Neural cell (in vitro differentiated cells): ENCODE results near the gene ARL2BP. TPM values are rescaled to one million over a fixed set of nuclear protein-coding genes. Genes with fewer than 3 reads are reported as not detected.
"Not testable (repeated sequence)": the region's sequence is repeated elsewhere in the genome, so short reads cannot be mapped to it uniquely, and the experiment has no call there.

Experiments used
- H2AFZ ChIP-seq: fragments of 200-600, 300-800 bp; sonication (generic), shearing (Covaris generic); 2 replicates; pipeline ENCODE4 v1.6.0; 2014; ENCODE audit warnings: low read depth, mild to moderate bottlenecking, antibody characterized with exemption, low read length, moderate library complexity
- H3F3A ChIP-seq: fragments of 200-600 bp; shearing (Covaris generic); 2 replicates; pipeline ENCODE4 v1.6.1; 2016; ENCODE audit warnings: mild to moderate bottlenecking, moderate library complexity, mixed read lengths, antibody characterized with exemption, low read length; ENCODE audit not compliant: insufficient read depth, poor library complexity, severe bottlenecking
- H3K27ac ChIP-seq: fragments of 200-600, 300-800 bp; sonication (generic), shearing (Covaris generic); 2 replicates; pipeline ENCODE4 v1.5.1; 2014; ENCODE audit warnings: mild to moderate bottlenecking, low read length, moderate library complexity
- H3K27me3 ChIP-seq: fragments of 300-800, 200-600 bp; sonication (generic), shearing (Covaris generic); 2 replicates; pipeline ENCODE4 v1.6.0; 2014; ENCODE audit warnings: mild to moderate bottlenecking, low read depth, low read length, moderate library complexity; ENCODE audit not compliant: insufficient read depth
- H3K36me3 ChIP-seq: fragments of 300-800, 200-600 bp; sonication (generic), shearing (Covaris generic); 2 replicates; pipeline ENCODE4 v1.5.1; 2014; ENCODE audit warnings: mild to moderate bottlenecking, antibody characterized with exemption, low read length, moderate library complexity; ENCODE audit not compliant: insufficient read depth
- H3K4me2 ChIP-seq: fragments of 300-800, 200-600 bp; sonication (generic), shearing (Covaris generic); 2 replicates; pipeline ENCODE4 v1.6.0; 2014; ENCODE audit warnings: mild to moderate bottlenecking, low read length
- H3K4me3 ChIP-seq: fragments of 300-800, 200-600 bp; sonication (generic), shearing (Covaris generic); 2 replicates; pipeline ENCODE4 v1.5.1; 2014; ENCODE audit warnings: mild to moderate bottlenecking, low read length, moderate library complexity
- H3K79me2 ChIP-seq: fragments of 200-600 bp; shearing (Covaris generic); replicated peaks from 2 replicates; pipeline ENCODE4 v1.6.0; 2014; ENCODE audit warnings: mild to moderate bottlenecking, low read length, moderate library complexity; ENCODE audit not compliant: insufficient read depth
- H3K9ac ChIP-seq: fragments of 300-800, 200-600 bp; sonication (generic), shearing (Covaris generic); 2 replicates; pipeline ENCODE4 v1.6.1; 2016; ENCODE audit warnings: mild to moderate bottlenecking, low read length, mixed read lengths
- H3K9me2 ChIP-seq: fragments of 200-600 bp; shearing (Covaris generic); 2 replicates; pipeline ENCODE4 v1.6.1; 2016; ENCODE audit warnings: mild to moderate bottlenecking, low read length, mixed read lengths; ENCODE audit not compliant: insufficient read depth
- H3K9me3 ChIP-seq: fragments of 200-600, 300-800 bp; sonication (generic), shearing (Covaris generic); 2 replicates; pipeline ENCODE4 v1.6.1; 2016; ENCODE audit warnings: mild to moderate bottlenecking, mixed run types, low read length, moderate library complexity, mixed read lengths
- H4K20me1 ChIP-seq: fragments of 200-600 bp; shearing (Covaris generic); 2 replicates; pipeline ENCODE4 v1.6.1; 2016; ENCODE audit warnings: mild to moderate bottlenecking, mixed run types; ENCODE audit not compliant: insufficient read depth
- EP300 ChIP-seq: fragments of 450-650 bp; conservative IDR thresholded peaks from 2 replicates; pipeline ENCODE4 v1.6.1; 2014; ENCODE audit warnings: antibody characterized with exemption, mild to moderate bottlenecking, moderate library complexity; ENCODE audit not compliant: poor library complexity, severe bottlenecking
- EZH2 ChIP-seq: fragments of 200-600, 300-800 bp; shearing (Covaris generic), sonication (generic); IDR thresholded peaks from 2 replicates; pipeline ENCODE4 v1.6.1; 2014; ENCODE audit warnings: antibody characterized with exemption, low read length, borderline replicate concordance, mild to moderate bottlenecking; ENCODE audit not compliant: insufficient read depth, poor library complexity, severe bottlenecking
- MXI1 ChIP-seq: fragments of 450-650 bp; conservative IDR thresholded peaks from 2 replicates; pipeline ENCODE4 v1.6.1; 2014; ENCODE audit warnings: antibody characterized with exemption, mild to moderate bottlenecking; ENCODE audit not compliant: poor library complexity, severe bottlenecking
- RAD21 ChIP-seq: fragments of 450-650 bp; conservative IDR thresholded peaks from 2 replicates; pipeline ENCODE4 v1.6.1; 2014; ENCODE audit warnings: antibody characterized with exemption, mild to moderate bottlenecking, moderate library complexity
- SMC3 ChIP-seq: fragments of 450-650 bp; conservative IDR thresholded peaks from 2 replicates; pipeline ENCODE4 v1.6.1; 2014; ENCODE audit warnings: antibody characterized with exemption, mild to moderate bottlenecking, moderate library complexity; ENCODE audit not compliant: poor library complexity
- TAF1 ChIP-seq: IDR thresholded peaks from 2 replicates; pipeline ENCODE4 v1.6.1; 2012; ENCODE audit warnings: low read depth
- polyA plus RNA-seq: library from polyadenylated mRNA; depleted of rRNA; stranded (reverse); fragments of >200 nt; gene quantifications from 2 replicates; pipeline ENCODE4 v1.2.3, GENCODE V29; 2014
- TF ChIP-seq, protein P1 (sequence below): fragments of 450-650 bp; IDR thresholded peaks from 2 replicates; pipeline ENCODE4 v1.5.1; 2014; ENCODE audit warnings: antibody characterized with exemption, mild to moderate bottlenecking, moderate library complexity; ENCODE audit not compliant: poor library complexity, severe bottlenecking
- TF ChIP-seq, protein P2 (sequence below): IDR thresholded peaks from 2 replicates; pipeline ENCODE4 v1.6.1; 2012; ENCODE audit warnings: borderline replicate concordance

Gene ARL2BP
- polyA plus RNA-seq, 1 donor from 2014 or later, result 153 TPM

DNA sequence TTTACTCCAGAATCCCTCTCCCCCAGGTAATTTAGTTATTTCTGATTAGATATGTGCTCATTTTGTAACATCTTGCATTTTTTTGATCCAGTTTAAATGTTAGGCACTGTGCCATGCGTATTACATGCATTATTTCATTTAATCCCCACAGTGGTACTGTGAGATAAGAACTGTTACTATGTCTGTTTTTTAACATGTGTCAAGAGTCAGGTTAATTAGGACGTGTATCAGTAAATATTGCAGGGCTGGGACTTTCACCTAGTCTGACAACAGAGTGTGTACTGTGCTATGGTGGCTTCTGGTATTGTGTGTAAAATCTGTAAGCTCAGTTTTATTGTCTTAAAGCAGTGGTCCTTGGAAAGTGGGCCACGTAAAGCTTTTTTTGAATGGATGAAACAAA lies 48.3 kb upstream of the ARL2BP start:
- no peak overlapping the region for H3K4me2 ChIP-seq
- H3K27ac ChIP-seq, result no peak overlapping the region
- H3K36me3 ChIP-seq, result no peaks in the 10 kb centered on the region
- H2AFZ ChIP-seq, result no peak overlapping the region
- no peak overlapping the region for H3K9ac ChIP-seq
- H3K9me3 ChIP-seq, result no peaks in the 10 kb centered on the region
- H3K27me3 ChIP-seq, result no peaks in the 10 kb centered on the region
- no peaks in the 10 kb centered on the region for H4K20me1 ChIP-seq
- H3K79me2 ChIP-seq, result peaks cover 65% of the 10 kb centered on the region
- H3F3A ChIP-seq, result no peaks in the 10 kb centered on the region
- no peak for TF ChIP-seq TAF1
- TF ChIP-seq MXI1, result no peak
- TF ChIP-seq EZH2, result no peak
- TF ChIP-seq SMC3, result no peak
- no peak for TF ChIP-seq EP300
- no peak for TF ChIP-seq RAD21
- TF ChIP-seq, protein P1, sequence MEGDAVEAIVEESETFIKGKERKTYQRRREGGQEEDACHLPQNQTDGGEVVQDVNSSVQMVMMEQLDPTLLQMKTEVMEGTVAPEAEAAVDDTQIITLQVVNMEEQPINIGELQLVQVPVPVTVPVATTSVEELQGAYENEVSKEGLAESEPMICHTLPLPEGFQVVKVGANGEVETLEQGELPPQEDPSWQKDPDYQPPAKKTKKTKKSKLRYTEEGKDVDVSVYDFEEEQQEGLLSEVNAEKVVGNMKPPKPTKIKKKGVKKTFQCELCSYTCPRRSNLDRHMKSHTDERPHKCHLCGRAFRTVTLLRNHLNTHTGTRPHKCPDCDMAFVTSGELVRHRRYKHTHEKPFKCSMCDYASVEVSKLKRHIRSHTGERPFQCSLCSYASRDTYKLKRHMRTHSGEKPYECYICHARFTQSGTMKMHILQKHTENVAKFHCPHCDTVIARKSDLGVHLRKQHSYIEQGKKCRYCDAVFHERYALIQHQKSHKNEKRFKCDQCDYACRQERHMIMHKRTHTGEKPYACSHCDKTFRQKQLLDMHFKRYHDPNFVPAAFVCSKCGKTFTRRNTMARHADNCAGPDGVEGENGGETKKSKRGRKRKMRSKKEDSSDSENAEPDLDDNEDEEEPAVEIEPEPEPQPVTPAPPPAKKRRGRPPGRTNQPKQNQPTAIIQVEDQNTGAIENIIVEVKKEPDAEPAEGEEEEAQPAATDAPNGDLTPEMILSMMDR, result no peak
- TF ChIP-seq, protein P2, sequence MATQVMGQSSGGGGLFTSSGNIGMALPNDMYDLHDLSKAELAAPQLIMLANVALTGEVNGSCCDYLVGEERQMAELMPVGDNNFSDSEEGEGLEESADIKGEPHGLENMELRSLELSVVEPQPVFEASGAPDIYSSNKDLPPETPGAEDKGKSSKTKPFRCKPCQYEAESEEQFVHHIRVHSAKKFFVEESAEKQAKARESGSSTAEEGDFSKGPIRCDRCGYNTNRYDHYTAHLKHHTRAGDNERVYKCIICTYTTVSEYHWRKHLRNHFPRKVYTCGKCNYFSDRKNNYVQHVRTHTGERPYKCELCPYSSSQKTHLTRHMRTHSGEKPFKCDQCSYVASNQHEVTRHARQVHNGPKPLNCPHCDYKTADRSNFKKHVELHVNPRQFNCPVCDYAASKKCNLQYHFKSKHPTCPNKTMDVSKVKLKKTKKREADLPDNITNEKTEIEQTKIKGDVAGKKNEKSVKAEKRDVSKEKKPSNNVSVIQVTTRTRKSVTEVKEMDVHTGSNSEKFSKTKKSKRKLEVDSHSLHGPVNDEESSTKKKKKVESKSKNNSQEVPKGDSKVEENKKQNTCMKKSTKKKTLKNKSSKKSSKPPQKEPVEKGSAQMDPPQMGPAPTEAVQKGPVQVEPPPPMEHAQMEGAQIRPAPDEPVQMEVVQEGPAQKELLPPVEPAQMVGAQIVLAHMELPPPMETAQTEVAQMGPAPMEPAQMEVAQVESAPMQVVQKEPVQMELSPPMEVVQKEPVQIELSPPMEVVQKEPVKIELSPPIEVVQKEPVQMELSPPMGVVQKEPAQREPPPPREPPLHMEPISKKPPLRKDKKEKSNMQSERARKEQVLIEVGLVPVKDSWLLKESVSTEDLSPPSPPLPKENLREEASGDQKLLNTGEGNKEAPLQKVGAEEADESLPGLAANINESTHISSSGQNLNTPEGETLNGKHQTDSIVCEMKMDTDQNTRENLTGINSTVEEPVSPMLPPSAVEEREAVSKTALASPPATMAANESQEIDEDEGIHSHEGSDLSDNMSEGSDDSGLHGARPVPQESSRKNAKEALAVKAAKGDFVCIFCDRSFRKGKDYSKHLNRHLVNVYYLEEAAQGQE, result no peak
- H3K4me3 ChIP-seq, result no peak overlapping the region
- H3K9me2 ChIP-seq, result no peaks in the 10 kb centered on the region

DNA sequence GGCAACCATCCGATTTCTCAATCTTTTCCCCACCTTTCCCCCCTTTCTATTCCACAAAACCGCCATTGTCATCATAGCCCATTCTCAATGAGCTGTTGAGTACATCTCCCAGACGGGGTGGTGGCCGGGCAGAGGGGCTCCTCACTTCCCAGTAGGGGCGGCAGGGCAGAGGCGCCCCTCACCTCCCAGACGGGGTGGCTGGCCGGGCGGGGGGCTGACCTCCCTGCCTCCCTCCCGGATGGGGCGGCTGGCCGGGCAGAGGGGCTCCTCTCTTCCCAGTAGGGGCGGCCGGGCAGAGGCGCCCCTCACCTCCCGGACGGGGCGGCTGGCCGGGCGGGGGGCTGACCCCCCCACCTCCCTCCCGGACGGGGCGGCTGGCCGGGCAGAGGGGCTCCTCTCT lies 44.7 kb upstream of the ARL2BP start:
- H4K20me1 ChIP-seq, H3K9ac ChIP-seq, H3K9me3 ChIP-seq, H2AFZ ChIP-seq, H3K27ac ChIP-seq, H3K27me3 ChIP-seq, H3K9me2 ChIP-seq, H3F3A ChIP-seq, H3K4me2 ChIP-seq, H3K36me3 ChIP-seq, H3K4me3 ChIP-seq: not testable (repeated sequence)
- H3K79me2 ChIP-seq, result peaks cover 42% of the 10 kb centered on the region

DNA sequence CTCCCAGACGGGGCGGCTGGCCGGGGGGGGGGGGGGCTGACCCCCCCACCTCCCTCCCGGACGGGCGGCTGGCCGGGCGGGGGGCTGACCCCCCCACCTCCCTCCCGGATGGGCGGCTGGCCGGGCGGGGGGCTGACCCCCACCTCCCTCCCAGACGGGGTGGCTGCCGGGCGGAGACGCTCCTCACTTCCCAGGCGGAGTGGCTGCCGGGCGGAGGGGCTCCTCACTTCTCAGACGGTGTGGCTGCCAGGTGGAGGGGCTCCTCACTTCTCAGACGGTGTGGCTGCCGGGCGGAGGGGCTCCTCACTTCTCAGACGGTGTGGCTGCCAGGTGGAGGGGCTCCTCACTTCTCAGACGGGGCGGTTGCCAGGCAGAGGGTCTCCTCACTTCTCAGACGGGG lies 44.1 kb upstream of the ARL2BP start:
- not testable (repeated sequence) for H4K20me1 ChIP-seq, H3K27ac ChIP-seq, H3K4me2 ChIP-seq, H3K4me3 ChIP-seq, H3K9me2 ChIP-seq, H2AFZ ChIP-seq, H3K9ac ChIP-seq, H3F3A ChIP-seq, H3K9me3 ChIP-seq, H3K27me3 ChIP-seq
- Histone ChIP-seq H3K79me2 (peaks cover 41% of the 10 kb centered on the region), H3K36me3 (peaks cover 11% of the 10 kb centered on the region)
